HG03060 (cell line): Measurements from ENCODE around the gene LMBR1L.

ENCODE experiments used
- ATAC-seq: cut with Tn5 transposase; IDR thresholded peaks from one replicate; pipeline ENCODE4 v1.9.1; 2021; ENCODE audit warnings: low read depth, moderate number of reproducible peaks; ENCODE audit not compliant: unreplicated experiment

LMBR1L gene

DNA sequence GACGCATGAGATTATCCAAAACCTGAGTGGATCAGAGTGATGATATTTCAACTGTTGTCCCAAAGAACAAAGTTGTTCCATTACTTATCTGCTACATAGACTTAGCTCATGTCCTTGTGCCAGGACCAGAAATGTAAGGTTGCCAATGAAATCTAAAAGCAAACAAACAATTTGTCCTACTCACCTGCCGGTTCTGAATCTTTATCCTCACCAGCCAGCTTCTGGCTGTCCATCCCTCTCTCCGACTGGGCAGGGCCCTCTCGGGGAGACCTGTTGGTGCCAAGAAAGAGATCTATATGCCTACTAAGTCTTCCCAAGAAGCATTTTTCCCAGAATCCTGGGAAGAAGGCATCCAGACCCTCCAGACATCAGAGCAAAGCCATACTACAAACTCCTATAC lies 55.6 kb downstream of the LMBR1L start:
- ATAC-seq, result no peak

DNA sequence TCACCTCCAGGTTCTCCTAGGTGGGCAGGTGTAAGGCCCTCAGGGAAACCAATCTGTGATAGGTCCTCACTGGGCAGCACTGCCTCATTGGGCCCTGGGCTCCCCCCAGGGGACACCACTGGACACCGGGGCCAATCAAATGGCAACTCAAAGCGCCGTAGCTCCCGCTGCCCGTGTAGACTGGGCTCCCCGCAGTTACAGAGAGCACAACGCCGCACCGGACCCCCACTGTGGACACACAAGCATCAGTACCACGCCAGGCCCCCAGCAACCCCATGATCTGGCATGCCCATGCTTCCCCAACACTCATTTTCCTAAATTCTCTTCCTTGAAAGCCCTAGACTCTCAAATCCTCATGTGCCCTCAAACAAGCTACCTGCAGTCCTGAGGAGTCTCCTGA lies 56.1 kb downstream of the LMBR1L start:
- ATAC-seq, result no peak

DNA sequence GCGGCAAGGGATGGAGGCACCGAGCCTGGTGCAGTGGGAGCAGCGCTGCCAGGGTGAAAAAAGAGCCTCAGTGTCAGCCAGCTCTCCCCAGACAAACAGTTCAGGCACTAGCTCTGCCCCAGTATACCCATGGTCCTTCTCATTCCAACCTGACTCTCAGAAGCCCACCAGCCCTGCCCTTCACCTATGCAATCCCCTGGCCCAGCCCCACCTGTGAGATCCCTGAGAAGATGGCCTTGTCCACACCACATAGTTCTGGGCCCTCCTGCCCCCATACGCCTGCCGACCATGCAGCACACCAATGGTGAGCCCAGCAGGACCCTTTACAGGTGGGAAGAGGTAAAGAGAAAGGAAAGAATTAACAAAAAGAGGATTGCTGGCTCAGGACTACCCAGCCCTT lies 56.6 kb downstream of the LMBR1L start:
- ATAC-seq, result no peak

DNA sequence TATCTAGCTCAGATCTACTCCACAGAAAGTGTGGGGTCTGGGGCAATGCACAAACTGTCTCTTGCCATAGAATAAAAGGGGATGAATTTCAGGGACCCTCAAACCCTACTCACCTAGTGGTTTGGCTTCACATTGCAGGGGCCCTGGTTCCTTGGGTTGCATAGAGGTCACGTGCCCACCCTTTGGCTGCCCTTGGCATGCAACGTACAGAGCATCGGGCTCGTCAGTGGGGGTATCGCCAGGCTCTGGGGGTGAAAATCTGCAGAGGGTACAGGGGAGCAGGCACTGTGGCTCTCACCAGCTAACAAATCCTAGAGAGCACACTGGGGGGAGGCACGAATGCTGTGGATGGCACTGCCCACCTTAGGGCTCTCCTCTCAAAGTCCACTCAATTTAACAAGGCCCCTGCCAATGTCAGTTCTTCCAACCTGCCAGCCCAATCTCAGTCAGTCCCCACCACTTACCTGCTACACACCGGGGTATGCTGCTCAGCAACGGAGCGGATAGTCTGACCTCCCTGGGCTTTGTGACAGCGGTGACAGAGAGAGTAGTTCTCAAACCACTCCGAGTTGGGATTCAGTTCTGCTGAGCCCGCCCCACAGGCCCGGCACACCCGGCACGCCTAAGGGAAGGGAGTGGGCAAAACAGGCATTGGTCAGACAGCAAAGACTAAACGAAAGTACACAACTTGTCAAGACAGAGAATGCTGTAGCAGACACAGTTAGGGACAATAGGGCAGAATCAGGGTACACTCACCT lies 58.0 kb downstream of the LMBR1L start:
- ATAC-seq, result no peak

DNA sequence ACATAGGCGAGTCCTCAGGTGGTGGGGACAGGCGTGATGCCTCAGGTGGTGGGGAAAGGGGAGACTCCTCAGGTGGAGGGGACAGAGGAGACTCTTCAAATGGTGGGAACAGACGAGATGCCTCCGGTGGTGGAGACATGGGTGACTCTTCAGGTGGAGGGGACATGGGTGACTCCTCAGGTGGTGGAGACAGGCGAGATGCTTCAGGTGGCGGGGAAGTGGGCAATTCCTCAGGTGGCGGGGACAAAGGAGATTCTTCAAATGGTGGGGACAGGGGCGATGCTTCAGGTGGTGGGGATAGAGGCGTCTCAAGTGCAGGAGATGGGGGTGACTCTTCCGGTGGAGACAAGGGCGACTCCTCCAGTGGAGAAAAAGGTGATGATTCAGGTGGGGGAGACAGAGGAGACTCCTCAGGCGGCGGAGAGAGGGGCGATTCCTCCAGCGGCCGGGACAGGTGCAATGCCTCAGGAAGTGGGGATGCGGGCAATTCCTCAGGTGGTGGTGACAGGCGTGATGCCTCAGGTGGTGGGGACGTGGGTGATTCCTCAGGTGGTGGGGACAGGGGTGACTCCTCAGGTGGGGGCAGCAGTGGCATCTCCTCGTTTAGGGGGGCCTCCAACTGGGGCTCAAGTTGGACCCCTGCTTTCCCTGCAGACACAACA lies 58.7 kb downstream of the LMBR1L start:
- ATAC-seq, result no peak

DNA sequence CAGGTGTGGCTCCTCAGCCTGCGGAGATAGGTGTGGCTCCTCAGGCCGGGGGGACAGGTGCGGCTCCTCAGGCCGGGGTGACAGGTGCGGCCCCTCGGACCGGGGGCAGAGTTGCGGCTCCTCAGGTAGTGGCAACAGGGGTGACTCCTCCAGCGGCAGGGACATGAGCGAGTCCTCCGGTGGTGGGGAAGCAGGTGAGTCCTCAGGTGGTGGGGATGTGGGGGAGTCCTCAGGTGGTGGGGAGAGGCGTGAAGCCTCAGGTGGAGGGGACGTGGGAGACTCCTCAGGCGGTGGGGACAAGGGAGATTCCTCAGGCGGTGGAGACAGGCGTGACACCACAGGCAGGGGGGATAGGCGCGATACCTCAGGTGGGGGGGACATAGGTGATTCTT lies 59.3 kb downstream of the LMBR1L start:
- ATAC-seq, result no peak

DNA sequence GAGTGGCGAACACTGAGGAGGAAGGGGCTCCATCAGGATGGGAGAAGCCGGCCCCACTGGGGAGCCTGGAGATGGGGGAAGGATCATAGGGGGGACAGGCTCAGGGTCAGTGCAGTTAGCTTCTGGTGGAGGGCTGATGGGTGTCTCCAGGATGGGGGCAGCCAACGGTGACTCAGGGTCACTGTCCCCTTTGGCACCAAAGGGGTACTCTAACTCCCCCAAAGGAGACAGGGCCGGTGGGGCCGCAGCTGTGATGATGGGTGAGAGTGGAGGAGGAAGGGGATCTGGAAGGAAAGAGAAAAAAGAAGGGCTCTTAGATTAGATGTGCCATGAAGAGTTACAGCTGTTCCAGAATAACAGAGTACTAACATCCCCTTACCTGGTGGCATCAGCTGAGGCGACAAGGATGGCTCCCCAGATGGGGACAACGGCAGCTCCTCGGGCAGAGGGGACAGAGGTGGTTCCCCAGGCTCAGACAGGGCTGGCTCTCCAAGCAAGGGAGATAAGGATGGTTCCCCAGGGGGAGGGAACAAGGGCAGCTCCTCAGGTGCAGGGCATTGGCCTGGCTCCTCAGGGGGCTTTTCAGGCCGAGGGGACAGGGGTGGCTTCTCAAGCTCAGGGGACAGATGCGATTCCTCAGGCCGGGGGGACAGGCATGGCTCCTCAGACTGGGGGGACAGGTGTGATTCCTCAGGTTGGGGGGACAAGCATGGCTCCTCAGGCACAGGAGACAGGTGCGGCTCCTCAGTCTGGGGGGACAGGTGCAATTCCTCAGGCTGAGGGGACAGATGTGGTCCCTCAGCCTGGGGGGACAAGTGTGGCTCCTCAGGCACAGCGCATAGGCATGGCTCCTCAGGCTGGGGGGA lies 59.9 kb downstream of the LMBR1L start:
- no peak for ATAC-seq

DNA sequence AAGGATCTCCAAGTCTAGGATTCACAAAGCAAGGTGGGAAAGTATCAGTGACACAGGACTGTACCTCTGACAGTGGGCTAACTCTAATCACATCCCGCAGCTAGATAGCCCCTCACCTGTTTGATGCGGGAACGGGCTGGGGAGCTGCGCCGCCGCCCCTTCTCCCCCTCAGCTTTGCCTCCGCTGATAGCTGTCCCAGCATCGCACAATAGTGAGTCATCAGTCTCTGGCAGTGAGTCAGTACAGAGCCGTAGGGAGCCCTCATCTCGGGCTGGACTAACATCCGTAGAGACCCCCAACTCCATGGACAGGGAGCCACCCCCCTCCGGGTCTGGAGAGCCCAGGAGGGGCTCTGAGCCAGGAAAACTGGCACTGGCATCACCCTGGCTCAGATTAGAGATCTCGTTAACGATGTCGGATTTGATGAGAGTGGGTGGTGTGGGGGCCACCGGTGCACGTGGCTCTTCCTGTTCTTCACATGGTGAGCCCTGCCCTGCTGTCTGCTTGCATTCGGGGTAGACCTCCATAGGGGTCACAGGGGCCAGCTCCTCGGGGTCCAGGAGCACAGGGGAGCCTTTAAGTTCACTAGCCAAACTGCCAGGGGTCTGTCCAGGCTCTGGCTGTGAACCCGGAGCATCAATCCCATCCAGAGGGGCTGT lies 61.0 kb downstream of the LMBR1L start:
- ATAC-seq, result no peak

DNA sequence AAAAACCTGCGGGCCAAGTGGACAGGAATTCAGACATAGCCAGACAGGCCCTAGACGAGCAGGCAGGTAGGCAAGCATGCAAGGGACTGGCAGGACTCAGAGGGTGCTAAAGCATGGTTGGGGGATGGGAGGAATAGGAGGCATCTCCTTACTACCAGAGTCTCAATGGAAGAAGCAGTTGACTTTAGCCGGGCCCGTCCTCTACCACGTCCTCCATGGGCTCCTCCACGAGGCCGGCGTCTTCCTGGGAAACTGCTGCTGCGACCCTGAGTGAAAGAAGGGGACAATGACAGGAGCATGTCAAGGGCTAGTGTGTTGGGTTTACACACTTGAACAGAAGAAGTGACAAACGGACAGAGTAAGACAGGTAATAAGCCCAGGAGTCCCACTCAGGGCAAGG lies 61.7 kb downstream of the LMBR1L start:
- no peak for ATAC-seq
